Measurements from ENCODE around the gene TWF2.
A peak's percentile ranks its signal among the peaks of the same experiment; 100 is the strongest.

TWF2 gene

DNA sequence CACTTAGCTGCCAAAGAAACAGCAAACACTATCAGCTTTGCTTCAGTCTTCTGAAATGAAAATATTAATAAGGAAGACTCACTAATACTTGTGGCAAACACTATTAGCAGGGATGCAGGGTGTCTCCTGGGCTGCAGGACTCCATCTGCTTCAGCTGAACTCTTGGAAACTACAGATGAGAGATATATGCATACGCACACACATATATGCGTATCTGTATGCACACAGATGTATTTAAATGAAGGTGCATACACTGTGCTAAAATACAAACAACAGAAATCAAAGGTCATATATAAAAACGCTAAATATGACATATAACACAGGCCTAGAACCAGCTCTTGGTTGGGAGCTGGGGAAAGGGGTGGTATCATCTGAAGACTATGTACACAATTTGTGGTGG is 17.2 kb upstream of the TWF2 start:
- no peak for TF ChIP-seq EZH2phosphoT487 (conservative IDR thresholded peaks at IDR 0.05; ENCODE audit: low read length)
- TF ChIP-seq, protein P1, sequence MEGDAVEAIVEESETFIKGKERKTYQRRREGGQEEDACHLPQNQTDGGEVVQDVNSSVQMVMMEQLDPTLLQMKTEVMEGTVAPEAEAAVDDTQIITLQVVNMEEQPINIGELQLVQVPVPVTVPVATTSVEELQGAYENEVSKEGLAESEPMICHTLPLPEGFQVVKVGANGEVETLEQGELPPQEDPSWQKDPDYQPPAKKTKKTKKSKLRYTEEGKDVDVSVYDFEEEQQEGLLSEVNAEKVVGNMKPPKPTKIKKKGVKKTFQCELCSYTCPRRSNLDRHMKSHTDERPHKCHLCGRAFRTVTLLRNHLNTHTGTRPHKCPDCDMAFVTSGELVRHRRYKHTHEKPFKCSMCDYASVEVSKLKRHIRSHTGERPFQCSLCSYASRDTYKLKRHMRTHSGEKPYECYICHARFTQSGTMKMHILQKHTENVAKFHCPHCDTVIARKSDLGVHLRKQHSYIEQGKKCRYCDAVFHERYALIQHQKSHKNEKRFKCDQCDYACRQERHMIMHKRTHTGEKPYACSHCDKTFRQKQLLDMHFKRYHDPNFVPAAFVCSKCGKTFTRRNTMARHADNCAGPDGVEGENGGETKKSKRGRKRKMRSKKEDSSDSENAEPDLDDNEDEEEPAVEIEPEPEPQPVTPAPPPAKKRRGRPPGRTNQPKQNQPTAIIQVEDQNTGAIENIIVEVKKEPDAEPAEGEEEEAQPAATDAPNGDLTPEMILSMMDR (IDR thresholded peaks at IDR 0.05; ENCODE audit: insufficient read depth, low read length, poor library complexity, severe bottlenecking): no peak
- Histone ChIP-seq H3F3A (ENCODE audit: insufficient read depth) (peaks cover 12% of the 10 kb centered on the region), H3K9ac (ENCODE audit: low read length) (no peak overlapping the region), H3K9me3 (ENCODE audit: insufficient read depth, low read length) (no peaks in the 10 kb centered on the region), H2AFZ (ENCODE audit: low read depth, low read length, severe bottlenecking) (no peak overlapping the region), H3K4me2 (ENCODE audit: low read depth, low read length, poor library complexity, severe bottlenecking) (no peak overlapping the region), H3K4me3 (ENCODE audit: insufficient read depth, low read length, poor library complexity, severe bottlenecking) (no peak overlapping the region), H3K9me2 (replicated peaks; ENCODE audit: insufficient read depth, low read length) (no peaks in the 10 kb centered on the region), H3K79me2 (ENCODE audit: insufficient read depth, low read length) (peaks cover 3% of the 10 kb centered on the region), H3K27ac (ENCODE audit: low read depth, low read length) (no peak overlapping the region), H3K36me3 (ENCODE audit: low read length) (peaks cover 37% of the 10 kb centered on the region), H3K27me3 (ENCODE audit: low read length) (no peaks in the 10 kb centered on the region), H4K20me1 (ENCODE audit: low read depth, low read length) (no peaks in the 10 kb centered on the region; the same call in 1 of the 2 replicates)

DNA sequence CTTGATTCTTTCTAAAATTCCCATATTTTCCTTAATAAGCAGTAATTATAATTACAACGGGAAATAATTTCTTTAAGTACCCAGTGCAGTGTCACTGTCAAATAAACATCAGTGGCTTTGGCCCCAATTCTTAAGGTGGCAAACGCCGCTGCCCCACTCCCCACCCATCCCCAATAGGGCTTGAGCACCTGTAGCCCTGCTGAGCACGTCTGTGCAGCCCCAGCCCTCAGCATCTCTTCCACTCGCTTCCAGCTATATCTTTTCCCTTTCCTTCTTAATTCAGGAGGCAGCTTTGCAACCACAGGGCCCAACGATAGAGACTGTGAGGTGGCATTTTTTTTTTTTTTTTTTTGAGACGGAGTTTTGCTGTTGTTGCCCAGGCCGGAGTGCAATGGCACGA is 15.7 kb upstream of the TWF2 start:
- H3F3A ChIP-seq (ENCODE audit: insufficient read depth): peaks cover 12% of the 10 kb centered on the region

DNA sequence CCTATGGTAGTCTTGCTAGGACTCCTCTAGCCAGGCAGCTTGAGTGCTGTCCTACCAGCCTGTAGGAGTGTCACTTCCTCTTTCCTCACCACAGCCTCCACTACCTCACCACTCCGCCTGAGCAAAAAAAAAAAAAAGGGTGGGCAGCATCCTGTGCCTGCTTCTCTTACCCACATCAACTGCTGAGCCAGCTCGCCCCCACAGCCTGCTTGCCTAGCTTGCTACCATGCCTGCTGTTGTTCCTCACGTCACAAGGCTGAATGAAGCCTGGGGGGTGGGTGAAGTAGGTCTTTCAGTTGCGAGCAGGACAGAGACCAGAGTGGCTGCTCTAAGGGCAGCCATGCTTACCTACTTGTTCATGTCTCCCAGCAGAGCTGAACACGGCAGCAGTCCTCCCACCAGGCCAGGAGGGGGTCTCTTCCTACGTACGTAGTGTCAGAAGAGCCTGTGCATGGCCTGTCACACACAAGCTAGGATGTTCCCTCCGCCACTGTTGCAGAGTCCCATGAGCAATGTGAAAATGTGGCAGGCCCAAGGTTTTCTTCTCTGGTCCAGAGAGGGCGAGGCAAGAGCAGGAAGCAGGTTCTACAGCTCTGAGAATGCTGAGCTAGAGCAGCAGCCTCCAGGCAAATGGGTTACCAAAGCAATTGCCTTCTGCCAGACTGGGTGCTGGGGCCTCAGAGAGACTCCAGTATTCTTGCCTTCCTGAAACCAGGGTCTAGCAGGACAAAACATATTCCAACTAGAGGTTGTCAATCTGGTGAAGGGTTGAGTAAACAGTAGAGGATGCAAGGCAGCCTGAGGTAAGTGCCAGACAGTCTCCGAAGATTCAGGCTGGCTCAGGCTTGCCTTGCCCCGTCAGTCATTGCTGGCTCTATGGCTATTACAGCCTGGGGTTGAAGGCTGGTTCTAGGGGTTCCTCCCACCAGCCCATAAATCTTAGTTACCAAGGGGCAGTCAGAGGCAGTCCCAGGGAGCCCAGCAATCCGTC is 14.7 kb upstream of the TWF2 start:
- peaks cover 17% of the 10 kb centered on the region; the same call in 1 of the 2 replicates for H3K36me3 ChIP-seq (ENCODE audit: low read length)
- H3K27me3 ChIP-seq (ENCODE audit: low read length): no peaks in the 10 kb centered on the region
- H3K27ac ChIP-seq (ENCODE audit: low read depth, low read length): peak overlapping the region; percentile 71

More for the DNA sequence above, 15.7 kb upstream of the TWF2 start:
- no peak overlapping the region for H3K4me3 ChIP-seq (ENCODE audit: insufficient read depth, low read length, poor library complexity, severe bottlenecking)
- H3K4me2 ChIP-seq (ENCODE audit: low read depth, low read length, poor library complexity, severe bottlenecking): no peak overlapping the region
- no peak overlapping the region for H3K27ac ChIP-seq (ENCODE audit: low read depth, low read length)
- H3K9ac ChIP-seq (ENCODE audit: low read length): no peak overlapping the region
- H3K36me3 ChIP-seq (ENCODE audit: low read length): peaks cover 27% of the 10 kb centered on the region
- H2AFZ ChIP-seq (ENCODE audit: low read depth, low read length, severe bottlenecking): no peak overlapping the region
- H3K79me2 ChIP-seq (ENCODE audit: insufficient read depth, low read length): peaks cover 3% of the 10 kb centered on the region
- no peaks in the 10 kb centered on the region for H3K9me3 ChIP-seq (ENCODE audit: insufficient read depth, low read length)
- no peaks in the 10 kb centered on the region for H3K27me3 ChIP-seq (ENCODE audit: low read length)
- H4K20me1 ChIP-seq (ENCODE audit: low read depth, low read length): no peaks in the 10 kb centered on the region
- H3K9me2 ChIP-seq (replicated peaks; ENCODE audit: insufficient read depth, low read length): no peaks in the 10 kb centered on the region
- TF ChIP-seq, protein P1 (IDR thresholded peaks at IDR 0.05; ENCODE audit: insufficient read depth, low read length, poor library complexity, severe bottlenecking): no peak
- no peak for TF ChIP-seq EZH2phosphoT487 (conservative IDR thresholded peaks at IDR 0.05; ENCODE audit: low read length)

More for the DNA sequence above, 14.7 kb upstream of the TWF2 start:
- H3K4me2 ChIP-seq (ENCODE audit: low read depth, low read length, poor library complexity, severe bottlenecking): peak overlapping the region; percentile 35
- peaks cover 3% of the 10 kb centered on the region for H3K79me2 ChIP-seq (ENCODE audit: insufficient read depth, low read length)
- no peaks in the 10 kb centered on the region for H4K20me1 ChIP-seq (ENCODE audit: low read depth, low read length)
- no peaks in the 10 kb centered on the region for H3K9me2 ChIP-seq (replicated peaks; ENCODE audit: insufficient read depth, low read length)
- no peak overlapping the region for H2AFZ ChIP-seq (ENCODE audit: low read depth, low read length, severe bottlenecking)
- peaks cover 12% of the 10 kb centered on the region for H3F3A ChIP-seq (ENCODE audit: insufficient read depth)
- peak overlapping the region; percentile 26; the same call in 1 of the 2 replicates for H3K9ac ChIP-seq (ENCODE audit: low read length)
- H3K4me3 ChIP-seq (ENCODE audit: insufficient read depth, low read length, poor library complexity, severe bottlenecking): no peak overlapping the region
- no peaks in the 10 kb centered on the region for H3K9me3 ChIP-seq (ENCODE audit: insufficient read depth, low read length)
- TF ChIP-seq, protein P1 (IDR thresholded peaks at IDR 0.05; ENCODE audit: insufficient read depth, low read length, poor library complexity, severe bottlenecking): no peak
- no peak for TF ChIP-seq EZH2phosphoT487 (conservative IDR thresholded peaks at IDR 0.05; ENCODE audit: low read length)
